GM19328 (cell line): ENCODE data around the gene MX2.

Source experiments
- ATAC-seq: cut with Tn5 transposase; IDR thresholded peaks from one replicate; pipeline ENCODE4 v1.9.1; 2021; ENCODE audit warnings: mild to moderate bottlenecking, moderate library complexity; ENCODE audit not compliant: unreplicated experiment

The MX2 gene

DNA sequence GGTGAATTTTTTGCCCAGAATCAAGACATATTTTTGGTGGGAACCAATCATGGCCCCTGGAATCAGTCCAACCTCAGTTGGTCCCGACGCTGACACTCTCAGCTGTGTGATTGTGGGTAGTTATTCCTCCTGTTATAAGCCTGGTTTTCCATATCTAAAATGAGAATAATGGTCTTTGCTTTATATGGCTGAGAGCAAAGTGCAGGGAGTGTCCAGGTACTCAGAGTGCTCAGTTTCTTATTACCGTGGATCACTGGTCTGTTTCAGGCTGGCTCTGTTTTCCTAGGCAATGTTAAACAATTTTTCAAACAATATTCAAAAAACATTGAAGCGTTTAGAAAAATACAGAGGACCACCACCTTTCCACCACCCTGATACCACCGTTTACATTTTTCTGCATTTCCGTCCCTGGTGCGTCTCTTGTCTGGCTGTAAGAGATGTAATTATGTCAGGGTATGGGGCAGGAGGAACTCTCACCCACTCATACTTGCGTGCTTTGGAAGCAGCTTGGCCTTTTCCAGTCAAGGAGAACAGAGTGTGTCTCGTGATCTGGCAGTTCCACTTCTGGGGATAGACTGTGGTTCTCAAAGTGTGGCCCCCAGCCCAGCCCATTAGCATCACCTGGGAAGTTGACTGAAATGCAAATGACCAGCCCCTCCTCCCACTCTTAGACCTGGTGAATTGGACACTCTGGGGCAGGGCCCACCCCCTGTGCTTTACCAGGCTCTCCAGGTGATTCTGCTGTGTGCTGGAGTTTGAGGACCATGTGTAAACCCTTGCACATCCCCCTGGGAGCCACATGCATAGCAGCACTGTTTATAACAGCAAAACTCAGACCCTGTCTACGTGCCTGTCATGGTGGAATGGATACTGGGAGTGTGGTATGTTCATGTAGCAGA is 71.0 kb downstream of the MX2 start:
- no peak for ATAC-seq

- no peak for ATAC-seq
Observed at GRCh38 chr21:41433566-41433965, 71.7 kb downstream of the MX2 start.

DNA sequence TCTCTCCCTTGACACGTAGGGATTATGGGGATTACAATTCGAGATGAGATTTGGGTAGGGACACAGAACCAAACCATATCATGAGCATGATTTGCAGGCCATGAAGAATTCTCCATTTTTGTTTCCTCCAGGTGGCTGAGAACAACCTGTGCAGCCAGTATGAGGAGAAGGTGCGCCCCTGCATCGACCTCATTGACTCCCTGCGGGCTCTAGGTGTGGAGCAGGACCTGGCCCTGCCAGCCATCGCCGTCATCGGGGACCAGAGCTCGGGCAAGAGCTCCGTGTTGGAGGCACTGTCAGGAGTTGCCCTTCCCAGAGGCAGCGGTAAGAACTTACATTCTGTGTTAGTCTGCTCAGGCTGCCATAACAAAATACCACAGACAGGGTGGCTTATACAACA is 73.9 kb downstream of the MX2 start:
- no peak for ATAC-seq

DNA sequence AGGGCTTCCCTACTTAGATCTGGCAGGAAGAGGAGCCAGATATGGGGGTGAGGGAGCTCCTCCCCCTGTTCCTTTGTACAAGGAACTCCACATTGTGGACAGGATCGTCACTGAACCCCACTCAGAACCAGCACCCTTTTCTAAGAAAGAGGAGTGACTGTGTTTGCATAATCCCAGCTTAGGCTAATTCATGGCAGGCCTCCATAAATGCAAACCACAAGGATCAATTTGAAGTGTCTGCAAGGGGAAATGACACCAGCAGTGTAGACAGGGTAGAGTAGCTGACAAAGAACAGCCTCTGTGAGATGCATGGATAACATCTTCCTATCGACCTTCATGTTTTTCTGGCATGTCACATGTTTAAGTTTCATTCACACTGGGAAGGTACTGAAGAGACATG is 75.9 kb downstream of the MX2 start:
- no peak for ATAC-seq

GRCh38 chr21:41438425-41439113 is 76.7 kb downstream of the MX2 start:
- no peak for ATAC-seq

DNA sequence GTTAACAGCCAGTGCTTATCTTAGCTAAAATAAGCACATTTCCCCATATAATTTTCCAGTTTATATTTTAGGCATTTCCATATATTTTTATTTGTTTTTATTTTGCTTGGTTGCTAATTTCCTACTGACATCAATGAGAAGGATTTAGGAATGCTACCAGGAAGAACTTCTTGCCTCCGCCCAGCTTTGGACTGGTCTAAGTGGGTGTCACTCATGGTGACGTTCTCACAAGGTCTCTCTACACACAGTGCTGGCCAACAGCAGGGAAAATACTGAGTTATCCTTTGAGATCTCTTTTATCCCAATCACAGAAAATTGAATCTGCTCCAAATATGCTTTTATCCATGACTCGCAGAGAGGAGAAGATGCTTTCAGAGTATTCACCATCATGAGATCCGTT is 77.4 kb downstream of the MX2 start:
- ATAC-seq = no peak

DNA sequence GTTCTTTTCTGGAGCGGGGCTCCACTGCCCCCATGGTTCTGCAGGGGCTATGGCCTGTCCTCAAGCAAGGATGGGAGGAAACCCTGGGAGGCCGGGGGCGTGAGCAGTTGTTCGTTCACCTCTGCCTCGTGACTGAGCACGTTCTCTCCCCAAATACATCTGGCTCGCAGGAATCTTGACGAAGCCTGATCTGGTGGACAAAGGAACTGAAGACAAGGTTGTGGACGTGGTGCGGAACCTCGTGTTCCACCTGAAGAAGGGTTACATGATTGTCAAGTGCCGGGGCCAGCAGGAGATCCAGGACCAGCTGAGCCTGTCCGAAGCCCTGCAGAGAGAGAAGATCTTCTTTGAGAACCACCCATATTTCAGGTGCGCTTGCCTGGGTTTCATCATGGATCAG is 79.7 kb downstream of the MX2 start:
- ATAC-seq = no peak

DNA sequence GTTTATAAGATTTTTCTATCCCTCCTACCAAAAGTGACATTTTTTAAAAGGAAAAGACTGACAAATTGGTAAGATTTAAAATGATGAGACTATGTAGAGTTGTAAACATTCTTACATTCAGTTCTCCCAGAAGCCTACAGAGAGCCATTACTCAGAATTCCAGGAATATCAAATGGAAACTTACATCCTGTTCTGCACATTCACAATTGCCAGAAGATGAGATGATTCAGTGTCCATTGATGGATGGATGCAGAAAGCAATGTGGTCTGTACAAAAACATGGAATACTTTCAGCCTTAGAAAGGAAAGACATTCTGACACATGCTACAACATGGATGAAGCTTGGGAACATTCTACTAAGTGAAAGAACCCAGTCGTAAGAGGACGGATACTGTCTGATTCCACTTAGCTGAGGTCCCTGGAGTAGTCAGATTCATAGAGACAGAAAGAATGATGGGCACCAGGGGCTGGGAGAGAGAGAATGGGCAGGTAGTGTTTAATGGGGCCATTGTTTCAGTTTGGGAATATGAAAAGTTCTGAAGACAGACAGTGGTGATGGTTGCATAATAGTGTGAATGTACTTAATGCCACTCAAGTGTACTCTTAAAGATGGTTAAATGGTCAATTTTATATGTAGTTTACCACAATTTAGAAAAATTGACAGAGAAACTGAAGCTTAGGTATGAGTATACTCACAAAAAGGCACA is 80.8 kb downstream of the MX2 start:
- no peak for ATAC-seq

DNA sequence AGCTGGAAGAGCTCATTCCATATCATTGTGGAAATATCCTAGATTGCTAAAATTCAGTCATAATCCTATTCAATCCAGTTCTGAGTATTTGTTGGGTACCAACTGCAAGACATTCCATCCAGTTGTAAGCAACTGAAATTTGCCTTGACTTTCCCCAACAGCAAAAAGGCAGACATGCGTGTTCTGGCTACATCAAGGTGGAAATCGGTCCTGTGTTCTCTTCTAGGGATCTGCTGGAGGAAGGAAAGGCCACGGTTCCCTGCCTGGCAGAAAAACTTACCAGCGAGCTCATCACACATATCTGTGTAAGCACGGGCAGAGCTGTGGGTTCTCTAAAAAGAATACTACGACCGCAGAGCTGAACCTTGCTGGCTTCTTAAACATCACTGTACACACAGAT is 81.7 kb downstream of the MX2 start:
- no peak for ATAC-seq

DNA sequence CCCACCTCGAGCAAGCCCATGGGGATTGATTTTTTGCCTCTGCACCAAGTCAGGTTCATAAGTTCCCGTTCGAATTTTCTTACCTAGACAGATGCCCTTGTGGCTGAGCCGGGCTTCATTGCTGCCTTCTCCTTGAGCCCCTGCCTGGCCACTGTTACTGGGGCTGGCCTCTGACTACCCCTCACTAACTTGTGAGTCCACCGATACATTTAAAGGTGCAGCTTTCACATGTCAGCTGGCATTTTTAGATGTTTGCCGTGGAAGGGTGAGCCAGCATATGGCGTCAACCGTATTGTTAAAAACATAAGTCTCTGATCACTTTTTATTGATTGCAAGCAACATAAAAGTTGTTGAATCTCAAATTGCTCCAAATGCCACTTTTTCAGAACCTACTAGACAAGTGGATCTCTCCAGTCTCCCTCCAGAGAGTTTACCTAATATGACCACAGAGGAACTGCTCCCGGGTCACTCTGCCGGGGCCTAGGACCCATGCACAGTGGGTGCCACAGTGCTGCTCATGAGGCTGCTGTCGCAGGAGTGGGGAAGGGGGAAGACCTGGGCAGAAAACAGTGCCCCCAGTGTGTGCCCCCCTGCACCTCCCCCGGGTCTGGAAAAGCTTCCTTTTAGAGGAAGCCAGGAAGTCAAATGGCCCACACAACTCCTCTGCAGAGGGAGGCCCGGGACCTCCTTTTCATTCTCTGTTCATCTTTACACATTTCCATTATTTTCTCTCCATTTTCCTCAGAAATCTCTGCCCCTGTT is 83.1 kb downstream of the MX2 start:
- no peak for ATAC-seq

DNA sequence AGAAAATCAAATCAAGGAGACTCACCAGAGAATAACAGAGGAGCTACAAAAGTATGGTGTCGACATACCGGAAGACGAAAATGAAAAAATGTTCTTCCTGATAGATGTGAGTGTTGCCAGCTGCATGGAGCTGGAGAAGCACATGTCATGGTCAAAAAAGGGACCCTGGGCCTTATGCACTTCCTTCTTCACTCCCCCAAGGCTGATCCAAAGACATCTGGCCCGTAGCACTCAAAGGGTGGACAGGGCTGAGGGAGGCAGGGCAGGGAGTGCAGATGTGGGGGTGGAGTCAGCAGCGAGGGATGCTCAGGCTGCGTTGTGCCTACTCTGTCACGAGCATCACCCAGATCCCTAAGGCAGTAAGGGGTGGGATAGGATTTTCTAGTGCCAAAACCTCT is 83.6 kb downstream of the MX2 start:
- no peak for ATAC-seq

DNA sequence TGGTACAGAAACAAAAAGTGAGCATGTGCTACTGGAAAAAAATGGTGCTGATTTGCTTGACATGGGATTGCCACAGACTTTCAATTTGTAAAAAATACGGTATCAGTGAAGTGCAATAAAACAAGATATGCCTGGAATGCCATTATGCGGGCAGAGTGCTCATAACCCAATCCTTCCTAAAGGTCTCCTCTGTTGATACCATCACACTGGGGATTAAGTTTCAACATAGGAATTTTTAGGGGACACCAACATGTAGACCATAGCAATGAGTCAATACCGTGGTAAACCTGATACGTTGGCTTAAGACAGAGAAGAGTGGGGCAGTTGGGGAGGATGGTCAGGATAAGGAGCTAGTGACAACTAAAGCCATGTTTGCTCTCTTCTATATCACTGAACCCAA is 84.8 kb downstream of the MX2 start:
- no peak for ATAC-seq

GRCh38 chr21:41447356-41447755 is 85.5 kb downstream of the MX2 start:
- no peak for ATAC-seq

GRCh38 chr21:41449613-41450012 is 87.8 kb downstream of the MX2 start:
- ATAC-seq = no peak

DNA sequence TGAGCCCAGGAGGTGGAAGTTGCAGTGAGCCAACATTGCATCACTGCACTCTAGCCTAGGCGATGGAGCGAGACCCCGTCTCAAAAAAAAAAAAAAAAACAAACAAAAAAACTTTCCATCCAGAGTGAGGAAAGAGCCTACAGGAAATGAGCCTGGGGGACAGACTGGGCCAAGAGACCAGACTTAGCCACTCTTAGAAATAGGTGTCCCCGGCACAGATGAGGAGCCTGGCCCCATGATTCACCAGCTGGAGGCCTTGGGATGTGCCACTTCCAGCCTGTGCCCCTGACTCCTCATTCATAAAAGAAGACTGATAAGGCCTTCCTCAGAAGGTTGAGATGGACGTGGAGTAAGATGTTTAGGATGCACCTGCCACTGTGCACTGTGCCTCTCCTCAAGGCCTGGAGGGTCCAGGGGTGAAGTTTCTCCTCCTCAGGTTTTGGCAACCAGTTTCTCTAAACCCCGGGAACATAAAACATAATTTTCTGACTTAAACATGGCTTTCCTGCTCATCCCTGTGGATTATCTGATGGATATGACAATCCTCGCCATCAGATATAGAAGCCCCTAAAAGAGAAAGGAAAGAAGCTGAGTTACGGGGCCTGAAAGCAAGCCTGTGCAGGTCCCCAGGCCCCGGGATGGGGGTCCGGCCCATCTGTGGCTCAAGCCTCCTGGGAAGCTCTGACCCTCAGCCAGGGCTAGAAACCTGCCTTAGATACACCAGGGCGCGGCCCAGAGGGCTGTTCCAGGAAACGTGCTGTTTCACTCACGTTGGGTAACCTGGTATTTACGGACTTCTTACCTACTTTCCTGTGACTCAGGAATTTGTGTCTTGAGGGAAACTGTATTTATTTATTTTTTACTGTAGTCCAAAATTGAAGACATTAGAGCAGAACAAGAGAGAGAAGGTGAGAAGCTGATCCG is 90.2 kb downstream of the MX2 start:
- no peak for ATAC-seq

GRCh38 chr21:41453198-41453597 is 91.4 kb downstream of the MX2 start:
- no peak for ATAC-seq

DNA sequence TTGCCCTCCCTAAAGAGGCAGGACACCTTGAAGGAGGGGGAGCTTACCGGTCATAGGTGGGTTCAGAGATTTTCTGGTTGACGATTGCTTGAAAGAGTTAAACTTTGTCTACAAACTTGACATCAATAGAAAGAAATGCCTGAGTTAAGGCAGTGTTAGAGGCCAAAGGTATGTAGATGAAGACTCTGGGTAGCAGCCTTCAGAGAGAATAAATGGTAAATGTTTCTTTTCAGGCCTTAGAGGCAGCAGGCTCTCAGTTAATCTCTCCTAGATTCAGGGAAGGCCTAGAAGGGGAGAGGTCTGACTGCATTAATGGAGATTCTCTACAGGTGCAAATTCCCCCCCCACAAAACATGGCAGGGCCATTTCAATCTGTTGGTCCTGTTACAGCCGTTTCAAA is 91.9 kb downstream of the MX2 start:
- ATAC-seq = no peak

DNA sequence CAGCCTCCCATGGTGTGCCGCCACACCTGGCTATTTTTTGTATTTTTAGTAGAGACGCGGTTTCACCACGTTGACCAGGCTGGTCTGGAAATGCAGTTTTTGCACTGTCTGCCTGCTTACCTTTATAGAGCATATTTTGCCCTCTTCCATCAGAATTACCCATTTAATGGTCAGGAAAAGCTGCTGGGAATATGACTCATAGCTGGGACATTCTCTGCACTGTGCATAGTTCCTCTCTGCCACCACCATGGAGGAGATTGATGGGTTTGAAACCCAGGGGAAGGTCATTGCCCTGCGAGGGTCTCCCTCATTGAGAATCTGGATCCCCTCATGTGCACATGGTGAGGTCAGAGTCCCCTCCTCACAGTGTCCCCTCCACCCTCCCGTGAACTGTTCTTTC is 96.3 kb downstream of the MX2 start:
- ATAC-seq = no peak

DNA sequence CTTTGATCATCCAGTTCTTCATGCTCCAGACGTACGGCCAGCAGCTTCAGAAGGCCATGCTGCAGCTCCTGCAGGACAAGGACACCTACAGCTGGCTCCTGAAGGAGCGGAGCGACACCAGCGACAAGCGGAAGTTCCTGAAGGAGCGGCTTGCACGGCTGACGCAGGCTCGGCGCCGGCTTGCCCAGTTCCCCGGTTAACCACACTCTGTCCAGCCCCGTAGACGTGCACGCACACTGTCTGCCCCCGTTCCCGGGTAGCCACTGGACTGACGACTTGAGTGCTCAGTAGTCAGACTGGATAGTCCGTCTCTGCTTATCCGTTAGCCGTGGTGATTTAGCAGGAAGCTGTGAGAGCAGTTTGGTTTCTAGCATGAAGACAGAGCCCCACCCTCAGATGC is 96.7 kb downstream of the MX2 start:
- ATAC-seq = no peak
